HG03354 (cell line): ENCODE results near the gene TIMM21.

Source experiments
- ATAC-seq: cut with Tn5 transposase; IDR thresholded peaks from one replicate; pipeline ENCODE4 v1.9.1; 2021; ENCODE audit warnings: mild to moderate bottlenecking; ENCODE audit not compliant: unreplicated experiment, poor library complexity, severe bottlenecking

TIMM21 gene

GRCh38 chr18:74142252-74142651 lies 6.1 kb upstream of the TIMM21 start:
- ATAC-seq, result no peak

DNA sequence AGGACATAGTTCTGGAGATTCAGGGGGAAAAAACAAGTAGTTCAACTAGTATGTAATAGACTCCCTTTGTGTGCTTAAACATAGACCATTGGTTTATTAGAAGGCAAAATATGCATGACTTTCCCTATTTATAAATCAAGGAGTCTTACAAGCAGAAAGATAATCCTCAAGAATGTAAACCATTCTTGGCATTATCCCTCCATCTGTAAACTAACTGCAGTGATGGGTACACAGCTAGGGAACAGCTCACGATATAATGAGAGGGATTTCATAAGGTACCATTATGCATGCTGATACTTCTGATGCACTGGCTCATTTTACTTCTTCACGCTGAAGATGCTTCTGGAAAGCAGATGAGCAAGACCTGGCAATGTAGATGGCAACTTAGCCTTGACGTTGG lies 1.6 kb upstream of the TIMM21 start:
- no peak for ATAC-seq

- no peak for ATAC-seq
Observed at GRCh38 chr18:74147491-74147778, 888 bp upstream of the TIMM21 start.

DNA sequence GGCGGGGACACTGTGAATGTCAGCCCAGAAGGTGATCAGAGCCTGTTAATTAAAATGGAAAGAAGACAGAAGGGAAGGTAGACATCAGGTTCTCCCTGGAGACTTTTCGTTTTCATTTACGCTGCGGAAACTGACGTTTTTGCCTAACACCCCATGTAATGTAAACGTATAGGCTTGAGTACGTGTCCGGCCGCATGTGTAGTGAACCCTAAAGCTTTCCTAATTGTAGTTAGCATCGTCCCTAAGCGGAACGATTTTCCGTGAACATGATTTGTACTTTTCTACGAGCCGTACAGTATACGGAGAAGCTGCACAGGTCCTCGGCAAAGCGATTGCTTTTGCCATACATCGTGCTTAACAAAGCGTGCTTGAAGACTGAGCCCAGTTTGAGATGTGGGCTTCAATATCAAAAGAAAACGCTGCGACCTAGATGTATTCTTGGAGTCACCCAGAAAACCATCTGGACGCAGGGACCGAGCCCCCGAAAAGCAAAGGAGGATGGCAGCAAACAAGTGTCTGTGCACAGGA lies 284 bp downstream of the TIMM21 start:
- ATAC-seq, result no peak

DNA sequence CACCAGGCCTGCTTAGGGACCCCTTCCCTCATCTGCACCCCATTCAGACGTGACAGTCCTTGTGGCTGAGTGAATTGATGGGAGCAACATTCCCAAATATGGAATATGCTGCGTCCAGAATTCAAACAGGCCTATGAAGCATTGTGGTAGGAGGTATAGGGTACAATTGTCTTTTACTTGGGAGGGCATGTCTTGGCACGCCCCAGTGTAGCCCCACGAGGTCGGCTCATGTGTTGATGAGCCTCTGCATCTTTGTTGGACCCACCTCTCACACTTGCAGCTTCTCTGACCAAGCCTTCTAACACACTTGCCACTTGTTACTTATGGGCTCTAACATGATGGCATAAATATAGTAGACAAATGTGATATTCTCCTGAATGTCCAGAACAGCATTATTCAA lies 1.6 kb downstream of the TIMM21 start:
- no peak for ATAC-seq

DNA sequence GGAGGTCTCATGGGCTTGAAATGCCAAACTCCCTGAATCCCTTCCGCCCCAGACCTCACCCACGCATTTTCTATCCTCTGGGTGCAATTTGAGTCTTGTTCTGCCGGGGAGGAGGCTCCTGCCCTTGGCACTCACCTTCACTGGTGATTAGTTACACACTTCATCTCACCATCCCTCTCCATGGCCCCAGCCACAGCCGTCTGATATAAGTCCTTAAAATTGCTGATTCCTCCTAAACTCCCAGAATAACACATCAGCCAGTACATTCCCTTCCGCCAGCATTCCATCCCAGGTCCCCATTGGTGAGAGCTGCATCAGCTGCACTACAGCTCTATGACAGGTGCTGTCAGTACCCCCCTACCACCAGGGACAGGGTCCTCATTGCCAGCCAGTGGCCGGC lies 3.9 kb downstream of the TIMM21 start:
- ATAC-seq, result no peak

DNA sequence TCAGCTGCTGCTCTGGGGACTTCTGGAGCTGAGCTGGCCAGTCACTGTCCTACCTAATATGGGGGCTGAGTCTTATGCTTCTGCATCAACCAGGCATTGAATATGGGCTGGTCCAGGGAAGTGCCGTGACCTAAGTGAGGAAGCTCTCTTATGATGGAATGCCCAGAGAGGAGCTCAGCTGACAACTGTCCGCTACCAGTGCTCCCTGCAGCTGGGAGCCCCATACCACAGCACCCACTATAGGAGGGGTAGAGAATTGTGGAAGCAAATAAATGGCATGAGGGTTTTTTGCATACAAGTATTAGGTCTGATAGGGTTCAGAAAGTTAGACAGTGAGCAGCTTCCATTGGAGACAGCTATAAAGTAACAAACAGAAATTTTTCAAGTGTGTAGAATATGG lies 4.5 kb downstream of the TIMM21 start:
- no peak for ATAC-seq

DNA sequence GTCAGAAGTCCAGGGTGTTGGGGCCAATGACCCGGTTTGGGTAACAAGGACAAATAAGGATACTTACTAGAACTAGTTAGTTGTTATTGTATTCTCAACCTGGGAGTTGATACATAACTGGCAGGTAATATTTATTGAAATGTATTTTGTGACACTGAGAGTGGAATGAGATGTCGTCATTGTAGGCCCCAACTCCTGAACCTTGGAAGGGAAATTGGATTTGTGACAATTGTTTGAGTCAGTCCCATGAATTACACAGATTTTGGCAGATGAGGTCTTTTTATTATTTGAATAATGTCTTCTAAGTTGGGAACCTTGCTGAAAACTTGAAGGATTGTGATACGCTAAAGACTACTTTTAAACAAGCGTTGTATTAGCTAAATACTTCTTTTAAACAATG lies 5.1 kb downstream of the TIMM21 start:
- no peak for ATAC-seq

GRCh38 chr18:74153793-74154192 lies 5.5 kb downstream of the TIMM21 start:
- no peak for ATAC-seq

DNA sequence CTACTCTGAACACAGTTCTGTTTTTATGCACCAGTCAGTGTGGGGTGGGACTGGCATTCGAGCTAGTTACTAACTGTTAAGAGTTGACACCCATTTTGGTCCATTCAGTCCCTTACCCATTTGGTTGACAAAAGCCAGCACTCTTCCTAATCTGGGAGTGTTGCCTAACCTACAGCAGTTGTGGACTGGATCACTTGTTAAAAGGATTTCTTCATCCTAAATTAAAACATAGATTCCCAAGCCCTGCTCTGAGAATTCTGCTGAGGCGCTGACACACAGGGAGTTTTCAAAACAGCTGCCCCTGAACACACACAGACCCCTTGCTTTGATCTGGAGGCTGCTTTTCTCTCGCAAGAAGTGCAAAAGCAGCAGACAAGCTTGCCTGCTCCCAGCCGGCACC lies 6.4 kb downstream of the TIMM21 start:
- ATAC-seq, result no peak

DNA sequence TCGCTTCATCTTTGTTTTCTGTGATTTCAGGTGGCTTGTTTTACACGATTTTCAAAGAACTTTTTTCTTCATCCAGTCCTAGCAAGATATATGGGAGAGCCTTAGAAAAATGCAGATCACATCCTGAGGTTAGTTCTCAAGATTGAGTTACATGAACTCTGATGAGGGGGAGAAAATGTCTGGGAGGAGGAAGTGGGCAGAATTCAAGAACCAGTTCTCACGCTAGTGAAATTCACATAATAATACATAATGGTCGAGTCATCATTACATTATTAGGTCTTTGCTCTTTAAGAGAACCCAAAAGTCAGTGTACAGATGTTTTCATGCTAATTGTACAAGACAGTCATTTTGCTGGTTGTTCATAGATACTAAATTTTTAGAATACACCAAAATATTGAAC lies 7.0 kb downstream of the TIMM21 start:
- no peak for ATAC-seq

DNA sequence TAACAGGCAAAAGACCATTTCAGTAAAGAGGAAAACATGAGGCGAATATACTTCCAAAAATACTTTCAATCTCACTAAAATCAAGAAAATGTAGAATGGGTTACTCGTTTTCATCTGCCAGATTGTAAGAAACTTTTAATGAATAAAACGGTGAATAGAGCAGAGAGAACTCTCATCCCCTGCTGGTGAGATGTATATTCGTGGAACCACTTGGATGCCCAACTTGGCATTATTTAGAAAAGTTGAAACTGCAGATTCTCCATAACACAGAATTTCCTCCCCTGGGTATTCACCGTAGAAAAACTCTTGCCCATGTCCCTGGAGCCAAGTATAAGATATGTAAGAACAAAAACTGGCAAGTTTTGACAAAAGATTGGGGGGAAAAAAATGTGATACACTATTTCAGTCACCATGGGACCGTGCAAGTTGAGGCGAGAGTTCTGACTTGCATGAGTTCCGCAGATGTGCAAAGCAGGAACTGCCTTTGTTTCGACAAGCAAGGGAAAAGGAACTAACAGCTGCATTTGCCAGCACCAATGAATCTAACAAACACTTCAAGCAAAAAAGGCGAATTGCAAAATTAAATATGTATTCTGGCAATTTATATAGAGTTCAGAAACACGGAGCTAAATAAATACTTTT lies 14.8 kb downstream of the TIMM21 start:
- peak; percentile 63 for ATAC-seq

- ATAC-seq, result no peak
Observed at GRCh38 chr18:74166386-74166785, 18.1 kb downstream of the TIMM21 start.

- ATAC-seq, result peak; percentile 98
Observed at GRCh38 chr18:74171910-74172606, 23.7 kb downstream of the TIMM21 start.

DNA sequence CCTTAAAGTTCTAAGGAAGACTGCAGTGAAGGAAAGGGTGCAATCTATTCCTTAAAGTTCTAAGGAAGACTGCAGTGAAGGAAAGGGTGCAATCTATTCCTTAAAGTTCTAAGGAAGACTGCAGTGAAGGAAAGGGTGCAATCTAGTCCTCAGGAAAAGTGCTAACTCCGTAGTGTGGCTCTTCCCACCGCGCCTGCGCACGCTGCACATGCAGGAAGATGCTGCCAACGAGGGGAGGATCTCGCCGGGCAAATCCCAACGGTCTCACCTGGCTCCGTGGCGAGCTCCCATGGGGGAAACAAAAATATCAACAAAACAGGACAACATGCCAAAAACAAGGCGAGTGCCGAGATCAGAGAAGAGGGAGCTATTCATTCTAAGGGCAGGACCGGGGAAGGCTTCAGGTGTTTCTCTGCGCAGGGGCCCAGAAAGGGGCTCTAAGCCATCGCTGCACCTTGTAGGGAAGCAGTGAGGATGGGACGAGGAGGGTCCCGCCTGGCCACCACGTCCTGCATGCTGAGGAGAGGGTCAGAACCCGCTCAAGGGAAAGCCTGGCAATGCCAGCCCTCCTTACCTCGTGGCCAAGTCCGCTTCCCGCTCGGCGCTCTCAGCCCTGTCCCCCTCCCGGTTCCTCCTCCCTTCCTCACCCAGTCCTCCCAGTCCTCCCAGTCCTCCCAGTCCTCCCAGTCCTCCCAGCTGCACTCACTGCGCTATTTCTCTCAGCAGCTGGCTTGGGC lies 24.5 kb downstream of the TIMM21 start:
- ATAC-seq, result no peak

DNA sequence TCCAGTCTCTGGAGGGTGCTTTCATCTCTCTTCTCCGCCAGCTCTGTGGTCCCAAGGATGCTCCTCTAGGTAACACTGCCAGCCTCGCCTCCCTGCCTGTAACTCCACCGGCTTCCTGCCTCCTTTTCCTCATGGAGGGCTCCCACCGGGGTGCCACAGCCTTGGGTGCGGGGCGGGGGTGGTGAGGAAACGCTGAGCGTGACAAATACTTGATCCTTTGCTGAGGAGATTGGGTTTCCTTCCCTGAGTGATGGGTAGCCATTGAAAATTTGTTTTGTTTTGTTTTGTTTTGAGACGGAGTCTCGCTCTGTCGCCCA lies 25.1 kb downstream of the TIMM21 start:
- no peak for ATAC-seq

DNA sequence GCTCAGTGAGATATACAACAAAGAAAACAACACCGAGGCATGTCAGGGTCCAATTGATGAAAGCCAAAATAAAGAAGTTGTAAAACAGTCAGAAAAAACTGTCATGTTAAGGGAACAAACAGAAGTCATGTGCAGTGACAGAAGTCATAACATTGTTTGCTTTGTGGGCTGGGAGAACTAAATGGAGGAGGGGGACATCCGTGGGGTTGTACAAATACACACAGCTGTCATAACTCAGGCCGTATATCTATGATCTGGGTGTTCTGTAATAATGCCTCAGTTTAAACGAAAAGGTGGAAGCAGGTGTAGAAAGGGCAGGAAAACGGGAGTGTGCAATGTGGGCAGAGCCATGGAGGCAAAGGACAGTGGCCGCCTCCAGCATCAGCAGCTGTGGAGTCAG lies 27.3 kb downstream of the TIMM21 start:
- no peak for ATAC-seq

DNA sequence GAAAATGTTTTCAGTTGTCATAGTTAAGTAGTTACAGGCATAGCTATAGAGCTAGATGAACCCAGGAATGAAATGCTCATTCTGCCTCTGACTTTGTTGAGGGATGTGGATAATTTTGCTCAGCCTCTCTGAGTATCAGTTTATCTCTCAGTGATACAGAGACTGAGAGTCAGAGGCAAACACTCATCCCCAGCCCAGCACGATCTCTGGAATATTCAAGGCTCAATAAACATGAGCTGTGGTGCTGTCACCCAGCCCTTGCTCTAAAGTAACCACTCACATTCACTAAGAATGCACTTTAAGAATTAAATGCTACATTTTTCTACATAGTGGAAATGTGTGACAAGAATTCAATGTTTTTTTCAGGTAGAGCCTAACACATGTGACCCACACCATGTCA lies 30.6 kb downstream of the TIMM21 start:
- ATAC-seq, result no peak

- ATAC-seq, result no peak
Observed at GRCh38 chr18:74179623-74180199, 31.4 kb downstream of the TIMM21 start.

DNA sequence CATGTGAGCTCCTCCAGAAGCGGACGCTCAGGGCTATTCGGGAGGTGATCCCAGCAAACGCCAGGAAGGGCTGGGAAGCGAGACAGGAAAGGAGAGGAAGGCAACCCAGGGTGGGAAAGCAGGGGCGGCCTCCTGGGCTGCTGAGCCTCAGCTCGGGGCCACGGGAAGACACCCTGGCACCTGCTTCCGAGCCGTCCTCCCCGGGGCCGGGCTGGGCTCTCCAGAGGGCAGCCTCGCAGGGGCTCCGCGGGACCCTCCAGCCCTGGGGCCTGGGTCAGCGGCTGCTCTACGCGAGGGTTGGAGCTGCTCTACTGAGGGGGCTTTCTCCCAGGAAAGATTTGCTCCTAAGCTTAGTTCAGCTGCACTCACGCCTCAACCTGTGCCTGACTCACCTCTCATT lies 34.0 kb downstream of the TIMM21 start:
- no peak for ATAC-seq

DNA sequence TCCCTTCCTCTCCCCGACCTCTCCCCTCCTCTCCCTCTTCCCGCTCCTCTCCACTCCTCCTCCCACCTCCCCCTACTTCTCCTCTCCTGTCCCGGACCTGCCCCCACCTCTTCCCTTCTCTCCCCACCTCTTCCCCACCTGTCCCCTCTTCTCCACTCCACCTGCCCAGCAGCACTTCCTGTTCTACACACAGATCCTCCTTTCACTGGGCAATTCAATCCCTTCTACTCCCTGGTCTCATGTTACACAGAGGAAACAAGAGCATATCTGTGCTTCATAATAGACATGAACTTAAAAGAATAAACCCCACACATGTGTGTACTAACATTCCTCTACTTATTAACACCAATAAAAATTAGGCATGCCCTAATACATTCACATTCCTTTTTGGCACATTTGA lies 34.8 kb downstream of the TIMM21 start:
- ATAC-seq, result no peak
